GM12878 (cell line): ENCODE measurements around the gene TDRD10. TPM values are rescaled to one million over a fixed set of nuclear protein-coding genes. Genes with fewer than 3 reads are reported as not detected.

Source experiments
- BRCA1 ChIP-seq: IDR thresholded peaks from 2 replicates; pipeline ENCODE4 v1.6.1; 2011; ENCODE audit warnings: low read depth, low read length, improper control_type of control experiment
- EED ChIP-seq: sonication (generic); IDR thresholded peaks from 2 replicates; pipeline ENCODE4 v1.6.1; 2016; ENCODE audit warnings: antibody characterized with exemption, low read depth
- HDGF ChIP-seq: fragments of 450-650 bp; IDR thresholded peaks from 2 replicates; pipeline ENCODE4 v1.6.1; 2016; ENCODE audit warnings: antibody characterized with exemption
- NBN ChIP-seq: fragments of 450-650 bp; IDR thresholded peaks from 2 replicates; pipeline ENCODE4 v1.6.1; 2016
- NFXL1 ChIP-seq: fragments of 450-650 bp; IDR thresholded peaks from 2 replicates; pipeline ENCODE4 v1.6.1; 2017; ENCODE audit warnings: antibody characterized with exemption, mild to moderate bottlenecking, borderline replicate concordance
- RAD21 ChIP-seq: IDR thresholded peaks from 2 replicates; pipeline ENCODE4 v1.6.1; 2011; ENCODE audit warnings: mild to moderate bottlenecking, low read depth, low read length, moderate library complexity; ENCODE audit not compliant: insufficient read depth
- SKIL ChIP-seq: fragments of 450-650 bp; IDR thresholded peaks from 2 replicates; pipeline ENCODE4 v1.6.1; 2017; ENCODE audit warnings: mild to moderate bottlenecking, low read depth, inconsistent platforms; ENCODE audit not compliant: poor library complexity, severe bottlenecking
- STAT3 ChIP-seq: IDR thresholded peaks from 2 replicates; pipeline ENCODE4 v1.6.1; 2011; ENCODE audit warnings: low read depth, low read length, improper control_type of control experiment
- TAF1 ChIP-seq: IDR thresholded peaks from 2 replicates; pipeline ENCODE4 v1.6.1; 2011; ENCODE audit warnings: mild to moderate bottlenecking, low read depth, low read length, borderline replicate concordance
- TCF12 ChIP-seq: IDR thresholded peaks from 2 replicates; pipeline ENCODE4 v1.6.1; 2011; ENCODE audit warnings: low read depth, mild to moderate bottlenecking, low read length
- USF2 ChIP-seq: IDR thresholded peaks from 2 replicates; pipeline ENCODE4 v1.6.1; 2011; ENCODE audit warnings: low read depth, low read length, improper control_type of control experiment, borderline replicate concordance
- ZBED1 ChIP-seq: IDR thresholded peaks from 2 replicates; pipeline ENCODE4 v1.6.1; 2016; ENCODE audit warnings: borderline replicate concordance
- ZBTB11 ChIP-seq: fragments of 450-650 bp; formaldehyde crosslinking; IDR thresholded peaks from 2 replicates; pipeline ENCODE4 v1.5.0; 2022; ENCODE audit warnings: mild to moderate bottlenecking, missing genetic modification characterization
- ZNF274 ChIP-seq: IDR thresholded peaks from one replicate; pipeline ENCODE4 v1.8.0; 2011; ENCODE audit not compliant: insufficient read length, insufficient read depth
- polyA plus RNA-seq, 11 experiments: library from polyadenylated mRNA; depleted of rRNA in 4 of 11; unstranded in 6 of 11; stranded (reverse) in 5 of 11; fragments of >200 nt; fragmentation: Nextera tagmentation in 4 of 11; fragmentation: Illumina TruSeq in 1 of 11; extraction: Ambion mirVana in 4 of 11; extraction: Trizol in 1 of 11; gene quantifications; 1 replicate in 1 of 11; 2 replicates in 10 of 11; pipeline versions ENCODE4 v1.2.1 to v1.2.3, GENCODE V29; 2011 to 2016; ENCODE audit warnings: inconsistent platforms in 2 of 11, missing spikeins in 2 of 11, low read depth in 1 of 11
- total RNA-seq, 4 experiments: library from RNA; depleted of rRNA in 3 of 4; stranded (reverse); fragments of >200 nt in 3 of 4; fragmentation: Illumina TruSeq in 1 of 4; extraction: Trizol in 1 of 4; gene quantifications; 2 replicates each; pipeline versions ENCODE4 v1.2.1 to v1.2.3, GENCODE V29; 2013 to 2021
- TF ChIP-seq, protein P1 (sequence below): fragments of 450-650 bp; IDR thresholded peaks from 2 replicates; pipeline ENCODE4 v1.6.1; 2018; ENCODE audit warnings: mild to moderate bottlenecking, low read depth, moderate library complexity; ENCODE audit not compliant: partially characterized antibody
- TF ChIP-seq, protein P2 (sequence below): IDR thresholded peaks from 2 replicates; pipeline ENCODE4 v1.6.1; 2011; ENCODE audit warnings: borderline replicate concordance, low read depth, mild to moderate bottlenecking, moderate library complexity, mixed read lengths, low read length; ENCODE audit not compliant: insufficient read depth; ENCODE audit errors: extremely low read length

Gene TDRD10
- total and polyA plus RNA-seq, 10 of the 15 experiments (the other 5 are each of a cell fraction or from before 2014, with no cell fraction given): not detected

DNA sequence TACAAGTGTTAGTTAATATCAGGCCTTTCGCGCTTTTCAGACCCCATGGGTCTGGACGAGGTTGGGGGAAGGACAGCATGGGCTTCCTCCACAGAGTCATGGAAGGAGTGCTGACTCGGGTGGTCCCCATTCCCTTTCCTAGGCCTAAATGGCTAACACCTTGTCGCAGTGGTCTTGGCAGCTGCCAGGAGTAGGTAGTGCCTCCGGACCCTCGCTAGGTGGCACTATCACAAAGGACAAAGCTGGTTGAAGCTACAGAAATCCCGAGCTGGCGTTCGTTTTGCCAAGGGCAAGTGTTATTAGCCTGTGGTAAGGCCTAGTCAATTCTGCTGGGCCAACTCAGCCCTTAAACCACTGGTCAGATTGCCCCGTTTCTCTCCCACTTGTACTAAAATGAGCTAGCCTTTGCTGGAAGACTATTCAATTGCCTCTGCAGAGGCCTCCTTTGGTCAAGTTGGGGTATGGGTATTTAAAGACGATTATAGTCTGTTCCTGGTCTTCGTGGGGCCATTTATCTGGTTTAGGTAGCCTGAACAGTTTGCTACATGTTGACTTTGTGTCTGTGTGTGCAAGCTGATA is 57.5 kb downstream of the TDRD10 start (continued):
- TF ChIP-seq USF2 (no peak), TAF1 (no peak), BRCA1 (no peak), STAT3 (no peak), ZBED1 (no peak), EED (peak; percentile 13; the same call in 1 of the 2 replicates), RAD21 (peak; percentile 92), HDGF (peak; percentile 54; the same call in 1 of the 2 replicates), SKIL (no peak), NBN (0 out of 2 replicates have a peak, but pooled peaks have one; percentile 11), NFXL1 (no peak), ZNF274 (no peak), ZBTB11 (no peak), TCF12 (peak; percentile 68; the same call in 1 of the 2 replicates)
- TF ChIP-seq, protein P1, sequence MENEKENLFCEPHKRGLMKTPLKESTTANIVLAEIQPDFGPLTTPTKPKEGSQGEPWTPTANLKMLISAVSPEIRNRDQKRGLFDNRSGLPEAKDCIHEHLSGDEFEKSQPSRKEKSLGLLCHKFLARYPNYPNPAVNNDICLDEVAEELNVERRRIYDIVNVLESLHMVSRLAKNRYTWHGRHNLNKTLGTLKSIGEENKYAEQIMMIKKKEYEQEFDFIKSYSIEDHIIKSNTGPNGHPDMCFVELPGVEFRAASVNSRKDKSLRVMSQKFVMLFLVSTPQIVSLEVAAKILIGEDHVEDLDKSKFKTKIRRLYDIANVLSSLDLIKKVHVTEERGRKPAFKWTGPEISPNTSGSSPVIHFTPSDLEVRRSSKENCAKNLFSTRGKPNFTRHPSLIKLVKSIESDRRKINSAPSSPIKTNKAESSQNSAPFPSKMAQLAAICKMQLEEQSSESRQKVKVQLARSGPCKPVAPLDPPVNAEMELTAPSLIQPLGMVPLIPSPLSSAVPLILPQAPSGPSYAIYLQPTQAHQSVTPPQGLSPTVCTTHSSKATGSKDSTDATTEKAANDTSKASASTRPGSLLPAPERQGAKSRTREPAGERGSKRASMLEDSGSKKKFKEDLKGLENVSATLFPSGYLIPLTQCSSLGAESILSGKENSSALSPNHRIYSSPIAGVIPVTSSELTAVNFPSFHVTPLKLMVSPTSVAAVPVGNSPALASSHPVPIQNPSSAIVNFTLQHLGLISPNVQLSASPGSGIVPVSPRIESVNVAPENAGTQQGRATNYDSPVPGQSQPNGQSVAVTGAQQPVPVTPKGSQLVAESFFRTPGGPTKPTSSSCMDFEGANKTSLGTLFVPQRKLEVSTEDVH: no peak
- TF ChIP-seq, protein P2, sequence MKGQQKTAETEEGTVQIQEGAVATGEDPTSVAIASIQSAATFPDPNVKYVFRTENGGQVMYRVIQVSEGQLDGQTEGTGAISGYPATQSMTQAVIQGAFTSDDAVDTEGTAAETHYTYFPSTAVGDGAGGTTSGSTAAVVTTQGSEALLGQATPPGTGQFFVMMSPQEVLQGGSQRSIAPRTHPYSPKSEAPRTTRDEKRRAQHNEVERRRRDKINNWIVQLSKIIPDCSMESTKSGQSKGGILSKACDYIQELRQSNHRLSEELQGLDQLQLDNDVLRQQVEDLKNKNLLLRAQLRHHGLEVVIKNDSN: no peak
